Measurements from ENCODE around the gene RARB. TPM values are rescaled to one million over a fixed set of nuclear protein-coding genes. Genes with fewer than 3 reads are reported as not detected.

The RARB gene
- total RNA-seq, 1 donor from 2014 or later: not detected

GRCh38 chr3:25472731-25473130 is 44.7 kb downstream of the RARB start:
- intact Hi-C loops (cut with micrococcal nuclease): no loop called here
- no peaks in the 10 kb centered on the region for H3K9me3 Mint-ChIP-seq
- no peaks in the 10 kb centered on the region for H3K36me3 Mint-ChIP-seq (ENCODE audit: low read depth)
- H3K27me3 Mint-ChIP-seq (ENCODE audit: insufficient read depth): no peaks in the 10 kb centered on the region
- no peak for DNase-seq (ENCODE audit: low spot score)
- no peaks in the 10 kb centered on the region for H3K4me1 Mint-ChIP-seq (ENCODE audit: low read depth)
- H3K27ac Mint-ChIP-seq: no peak overlapping the region
- no peak overlapping the region for H3K4me3 Mint-ChIP-seq

GRCh38 chr3:25473246-25473645 is 45.2 kb downstream of the RARB start:
- no peaks in the 10 kb centered on the region for H3K36me3 Mint-ChIP-seq (ENCODE audit: low read depth)
- no peaks in the 10 kb centered on the region for H3K4me1 Mint-ChIP-seq (ENCODE audit: low read depth)
- no peaks in the 10 kb centered on the region for H3K27me3 Mint-ChIP-seq (ENCODE audit: insufficient read depth)
- DNase-seq (ENCODE audit: low spot score): no peak
- intact Hi-C loops (cut with micrococcal nuclease): no loop called here
- no peak overlapping the region for H3K27ac Mint-ChIP-seq
- no peak overlapping the region for H3K4me3 Mint-ChIP-seq
- H3K9me3 Mint-ChIP-seq: no peaks in the 10 kb centered on the region

- Mint-ChIP-seq H3K4me3 (no peak overlapping the region), H3K36me3 (ENCODE audit: low read depth) (no peaks in the 10 kb centered on the region), H3K27me3 (ENCODE audit: insufficient read depth) (no peaks in the 10 kb centered on the region), H3K9me3 (no peaks in the 10 kb centered on the region), H3K4me1 (ENCODE audit: low read depth) (no peaks in the 10 kb centered on the region), H3K27ac (no peak overlapping the region)
- no peak for DNase-seq (ENCODE audit: low spot score)
- intact Hi-C loops (cut with micrococcal nuclease): no loop called here
Observed at GRCh38 chr3:25474052-25474451, 46.0 kb downstream of the RARB start.

GRCh38 chr3:25476639-25477038 is 48.6 kb downstream of the RARB start:
- H3K27ac Mint-ChIP-seq: no peak overlapping the region
- H3K9me3 Mint-ChIP-seq: no peaks in the 10 kb centered on the region
- H3K4me3 Mint-ChIP-seq: no peak overlapping the region
- no peaks in the 10 kb centered on the region for H3K36me3 Mint-ChIP-seq (ENCODE audit: low read depth)
- intact Hi-C loops (cut with micrococcal nuclease): no loop called here
- H3K4me1 Mint-ChIP-seq (ENCODE audit: low read depth): no peaks in the 10 kb centered on the region
- H3K27me3 Mint-ChIP-seq (ENCODE audit: insufficient read depth): peaks cover 3% of the 10 kb centered on the region
- DNase-seq (ENCODE audit: low spot score): no peak

GRCh38 chr3:25478211-25478757 is 50.2 kb downstream of the RARB start:
- H3K27ac Mint-ChIP-seq: no peak overlapping the region
- no peak overlapping the region for H3K4me3 Mint-ChIP-seq
- no peaks in the 10 kb centered on the region for H3K9me3 Mint-ChIP-seq
- H3K27me3 Mint-ChIP-seq (ENCODE audit: insufficient read depth): peaks cover 4% of the 10 kb centered on the region
- no peaks in the 10 kb centered on the region for H3K4me1 Mint-ChIP-seq (ENCODE audit: low read depth)
- no peak for DNase-seq (ENCODE audit: low spot score)
- intact Hi-C loops (cut with micrococcal nuclease): no loop called here
- H3K36me3 Mint-ChIP-seq (ENCODE audit: low read depth): no peaks in the 10 kb centered on the region

- H3K9me3 Mint-ChIP-seq: no peaks in the 10 kb centered on the region
- no peak overlapping the region for H3K27ac Mint-ChIP-seq
- intact Hi-C loops (cut with micrococcal nuclease): no loop called here
- no peak overlapping the region for H3K4me3 Mint-ChIP-seq
- no peaks in the 10 kb centered on the region for H3K36me3 Mint-ChIP-seq (ENCODE audit: low read depth)
- H3K4me1 Mint-ChIP-seq (ENCODE audit: low read depth): no peaks in the 10 kb centered on the region
- peaks cover 4% of the 10 kb centered on the region for H3K27me3 Mint-ChIP-seq (ENCODE audit: insufficient read depth)
- DNase-seq (ENCODE audit: low spot score): no peak
Observed at GRCh38 chr3:25478964-25479726, 51.1 kb downstream of the RARB start.

- Mint-ChIP-seq H3K4me1 (ENCODE audit: low read depth) (no peaks in the 10 kb centered on the region), H3K27me3 (ENCODE audit: insufficient read depth) (peaks cover 4% of the 10 kb centered on the region), H3K9me3 (no peaks in the 10 kb centered on the region), H3K4me3 (no peak overlapping the region), H3K36me3 (ENCODE audit: low read depth) (no peaks in the 10 kb centered on the region), H3K27ac (no peak overlapping the region)
- intact Hi-C loops (cut with micrococcal nuclease): no loop called here
- no peak for DNase-seq (ENCODE audit: low spot score)
Observed at GRCh38 chr3:25479727-25480010, 51.6 kb downstream of the RARB start.

GRCh38 chr3:25480811-25481210 is 52.7 kb downstream of the RARB start:
- no peak overlapping the region for H3K4me3 Mint-ChIP-seq
- H3K27ac Mint-ChIP-seq: no peak overlapping the region
- no peaks in the 10 kb centered on the region for H3K4me1 Mint-ChIP-seq (ENCODE audit: low read depth)
- no peaks in the 10 kb centered on the region for H3K9me3 Mint-ChIP-seq
- no peak for DNase-seq (ENCODE audit: low spot score)
- H3K36me3 Mint-ChIP-seq (ENCODE audit: low read depth): no peaks in the 10 kb centered on the region
- intact Hi-C loops (cut with micrococcal nuclease): no loop called here
- peaks cover 4% of the 10 kb centered on the region for H3K27me3 Mint-ChIP-seq (ENCODE audit: insufficient read depth)

- intact Hi-C loops (cut with micrococcal nuclease): no loop called here
- no peak for DNase-seq (ENCODE audit: low spot score)
- Mint-ChIP-seq H3K4me3 (no peak overlapping the region), H3K27ac (no peak overlapping the region), H3K27me3 (ENCODE audit: insufficient read depth) (peaks cover 4% of the 10 kb centered on the region), H3K4me1 (ENCODE audit: low read depth) (no peaks in the 10 kb centered on the region), H3K36me3 (ENCODE audit: low read depth) (no peaks in the 10 kb centered on the region), H3K9me3 (no peaks in the 10 kb centered on the region)
Observed at GRCh38 chr3:25481386-25481785, 53.3 kb downstream of the RARB start.

- no peaks in the 10 kb centered on the region for H3K9me3 Mint-ChIP-seq
- H3K36me3 Mint-ChIP-seq (ENCODE audit: low read depth): no peaks in the 10 kb centered on the region
- DNase-seq (ENCODE audit: low spot score): no peak
- no peak overlapping the region for H3K27ac Mint-ChIP-seq
- peaks cover 4% of the 10 kb centered on the region for H3K27me3 Mint-ChIP-seq (ENCODE audit: insufficient read depth)
- H3K4me1 Mint-ChIP-seq (ENCODE audit: low read depth): no peaks in the 10 kb centered on the region
- intact Hi-C loops (cut with micrococcal nuclease): no loop called here
- no peak overlapping the region for H3K4me3 Mint-ChIP-seq
Observed at GRCh38 chr3:25483456-25483855, 55.4 kb downstream of the RARB start.

GRCh38 chr3:25485673-25486072 is 57.6 kb downstream of the RARB start:
- intact Hi-C loops (cut with micrococcal nuclease): no loop called here
- Mint-ChIP-seq H3K9me3 (no peaks in the 10 kb centered on the region), H3K27me3 (ENCODE audit: insufficient read depth) (peaks cover 4% of the 10 kb centered on the region), H3K27ac (no peak overlapping the region), H3K36me3 (ENCODE audit: low read depth) (no peaks in the 10 kb centered on the region), H3K4me3 (no peak overlapping the region), H3K4me1 (ENCODE audit: low read depth) (no peaks in the 10 kb centered on the region)
- no peak for DNase-seq (ENCODE audit: low spot score)

GRCh38 chr3:25486932-25487331 is 58.9 kb downstream of the RARB start:
- H3K36me3 Mint-ChIP-seq (ENCODE audit: low read depth): no peaks in the 10 kb centered on the region
- no peak overlapping the region for H3K4me3 Mint-ChIP-seq
- intact Hi-C loops (cut with micrococcal nuclease): no loop called here
- no peak for DNase-seq (ENCODE audit: low spot score)
- H3K27me3 Mint-ChIP-seq (ENCODE audit: insufficient read depth): no peaks in the 10 kb centered on the region
- H3K4me1 Mint-ChIP-seq (ENCODE audit: low read depth): no peaks in the 10 kb centered on the region
- H3K27ac Mint-ChIP-seq: no peak overlapping the region
- H3K9me3 Mint-ChIP-seq: no peaks in the 10 kb centered on the region

- Mint-ChIP-seq H3K27me3 (ENCODE audit: insufficient read depth) (no peaks in the 10 kb centered on the region), H3K4me3 (no peak overlapping the region), H3K4me1 (ENCODE audit: low read depth) (no peaks in the 10 kb centered on the region), H3K27ac (no peak overlapping the region), H3K9me3 (peaks cover 18% of the 10 kb centered on the region), H3K36me3 (ENCODE audit: low read depth) (no peaks in the 10 kb centered on the region)
- intact Hi-C loops (cut with micrococcal nuclease): no loop called here
- DNase-seq (ENCODE audit: low spot score): no peak
Observed at GRCh38 chr3:25489858-25490593, 62.0 kb downstream of the RARB start.

Data from activated T-helper 1 cell treated with anti-CD3 and anti-CD28 coated beads, Interleukin-12 subunit alpha, Interleukin-12 subunit beta, Interleukin-2, Interleukin-4 antibody, amounts not matched to agents 30 ng/mL and 10 ng/mL and 1 ng/mL, durations not matched to agents 14 hours and 24 hours and 36 hours (primary cell).